Naive thymus-derived CD4-positive, alpha-beta T cell (primary cell): Measurements from ENCODE around the gene RASA2. TPM values are rescaled to one million over a fixed set of nuclear protein-coding genes. Genes with fewer than 3 reads are reported as not detected.
A peak's percentile ranks its signal among the peaks of the same experiment; 100 is the strongest.

Experiments
- ATAC-seq: fragments of 150-1000 bp; cut with Tn5 transposase; 2 replicates; pipeline ENCODE4 v1.10.0; 2021; ENCODE audit warnings: mild to moderate bottlenecking, moderate library complexity
- CTCF ChIA-PET: fragments of 350-600 bp; sonication (Branson Sonifier 250); formaldehyde crosslinking; loops from one replicate; lab custom pipeline; 2021; ENCODE audit warnings: antibody characterized with exemption; lab: Charles Lee
- POLR2A ChIA-PET: fragments of 350-600 bp; sonication (Branson Sonifier 250); formaldehyde crosslinking; loops from one replicate; lab custom pipeline; 2021; ENCODE audit warnings: antibody characterized with exemption, inconsistent platforms; lab: Charles Lee
- DNase-seq, 9 donors: peaks; one replicate each; pipeline versions ENCODE4 v3.0.0 to v3.0.0-alpha.2; 2020 to 2022; ENCODE audit warnings: mixed read lengths in 1 of 9
- H3K27ac ChIP-seq: one replicate; pipeline ENCODE4 v1.7.0; 2013; ENCODE audit warnings: mild to moderate bottlenecking, low read depth, low read length, moderate library complexity
- H3K27me3 ChIP-seq, 2 donors: one replicate each; pipeline ENCODE4 v1.7.0; 2013; ENCODE audit warnings: low read length in 2 of 2, mild to moderate bottlenecking in 2 of 2, moderate library complexity in 2 of 2; ENCODE audit not compliant: control insufficient read depth in 2 of 2, insufficient read depth in 2 of 2
- H3K36me3 ChIP-seq, 3 experiments: 1 replicate in 2 of 3; 2 replicates in 1 of 3; pipeline ENCODE4 v1.7.0; 2013; ENCODE audit warnings: low read length in 3 of 3, mild to moderate bottlenecking in 3 of 3, moderate library complexity in 1 of 3; ENCODE audit not compliant: insufficient read depth in 3 of 3, control insufficient read depth in 2 of 3
- H3K4me1 ChIP-seq, 2 donors: one replicate each; pipeline ENCODE4 v1.7.0; 2013; ENCODE audit warnings: low read length in 2 of 2, mild to moderate bottlenecking in 2 of 2, moderate library complexity in 1 of 2; ENCODE audit not compliant: control insufficient read depth in 2 of 2, insufficient read depth in 2 of 2
- H3K4me3 ChIP-seq: 2 replicates; pipeline ENCODE4 v1.7.0; 2013; ENCODE audit warnings: mild to moderate bottlenecking, low read length
- H3K9me3 ChIP-seq, 3 experiments: 1 replicate in 2 of 3; 2 replicates in 1 of 3; pipeline ENCODE4 v1.7.0; 2013; ENCODE audit warnings: low read length in 3 of 3; ENCODE audit not compliant: control insufficient read depth in 2 of 3
- H3K27ac Mint-ChIP-seq, 9 donors: one replicate each; pipeline ENCODE4 v1.8.0; 2020 to 2022; ENCODE audit warnings: mixed read lengths in 9 of 9, mild to moderate bottlenecking in 8 of 9, moderate library complexity in 5 of 9, inconsistent platforms in 2 of 9
- H3K27me3 Mint-ChIP-seq, 5 donors: one replicate each; pipeline ENCODE4 v1.8.0; 2021 to 2022; ENCODE audit warnings: mixed read lengths in 5 of 5, mild to moderate bottlenecking in 1 of 5
- H3K36me3 Mint-ChIP-seq, 5 donors: one replicate each; pipeline ENCODE4 v1.8.0; 2020 to 2022; ENCODE audit warnings: mixed read lengths in 5 of 5, mild to moderate bottlenecking in 3 of 5, inconsistent platforms in 1 of 5
- H3K4me1 Mint-ChIP-seq, 7 donors: one replicate each; pipeline ENCODE4 v1.8.0; 2020 to 2022; ENCODE audit warnings: mixed read lengths in 7 of 7, mild to moderate bottlenecking in 3 of 7, inconsistent platforms in 1 of 7
- H3K4me3 Mint-ChIP-seq, 10 donors: one replicate each; pipeline ENCODE4 v1.8.0; 2020 to 2022; ENCODE audit warnings: mild to moderate bottlenecking in 10 of 10, mixed read lengths in 10 of 10, moderate library complexity in 6 of 10, inconsistent platforms in 2 of 10
- H3K9me3 Mint-ChIP-seq, 11 donors: one replicate each; pipeline ENCODE4 v1.8.0; 2020 to 2022; ENCODE audit warnings: mixed read lengths in 11 of 11, mild to moderate bottlenecking in 4 of 11, inconsistent platforms in 1 of 11, moderate library complexity in 1 of 11
- intact Hi-C, 2 donors: fragments of 100-400 bp; cut with micrococcal nuclease; formaldehyde crosslinking; loops; one replicate each; pipeline ENCODE4 v1.15.1; 2023
- polyA plus RNA-seq, 2 donors: library from polyadenylated mRNA; unstranded; fragments of 300-500 nt; fragmentation: Illumina TruSeq; gene quantifications; one replicate each; pipeline ENCODE4 v1.2.3, GENCODE V29; 2021
- total RNA-seq, 6 experiments: library from RNA in 5 of 6; stranded (reverse) in 5 of 6; gene quantifications; 1 replicate in 5 of 6; 2 replicates in 1 of 6; pipeline ENCODE4 v1.2.3 and lab custom pipeline; 2021 to 2026

RASA2 gene
- total and polyA plus RNA-seq, 7 experiments from 2014 or later = 51.0 to 120 (median 77.3) TPM

GRCh38 chr3:141459008-141459407 lies 27.8 kb upstream of the RASA2 start:
- Histone ChIP-seq H3K4me1 (no peaks in the 10 kb centered on the region), H3K27me3 (no peaks in the 10 kb centered on the region), H3K36me3 (no peaks in the 10 kb centered on the region), H3K27ac (no peak overlapping the region), H3K9me3 (peaks cover 0 to 2% (median 0%) of the 10 kb centered on the region in 3 experiments), H3K4me3 (no peak overlapping the region)
- Mint-ChIP-seq H3K4me1 (peaks cover 6 to 28% (median 12%) of the 10 kb centered on the region in 7 donors), H3K27me3 (peaks cover 0 to 2% (median 0%) of the 10 kb centered on the region in 5 donors), H3K36me3 (peaks cover 0 to 3% (median 0%) of the 10 kb centered on the region in 5 donors), H3K4me3 (no peak overlapping the region), H3K9me3 (peaks cover 0 to 4% (median under 1%) of the 10 kb centered on the region in 11 donors), H3K27ac (no peak overlapping the region)
- CTCF ChIA-PET = interaction anchor here (0.7 to 10.6 kb wide), 14 partner anchors 9 to 454 kb away, joined by 3 to 161 read pairs (median 7); no protein-coding TSS in a partner anchor
- POLR2A ChIA-PET = interaction anchor here (0.6 to 0.8 kb wide), 4 partner anchors 34 to 178 kb away, joined by 3 read pairs; no protein-coding TSS in a partner anchor
- ATAC-seq = no peak
- intact Hi-C loops = no loop called here
- DNase-seq = no peak

GRCh38 chr3:141460097-141460704 lies 26.6 kb upstream of the RASA2 start:
- Mint-ChIP-seq H3K4me1 (peaks cover 0 to 20% (median 5%) of the 10 kb centered on the region in 7 donors), H3K36me3 (peaks cover 0 to 9% (median 3%) of the 10 kb centered on the region in 5 donors), H3K4me3 (no peak overlapping the region), H3K9me3 (peaks cover 0 to 13% (median 7%) of the 10 kb centered on the region in 11 donors), H3K27ac (peak overlapping the region in 1 of 9 donors; percentile 43), H3K27me3 (peaks cover 0 to 2% (median 0%) of the 10 kb centered on the region in 5 donors)
- CTCF ChIA-PET = interaction anchor here (0.6 to 10.6 kb wide), 33 partner anchors 9 to 823 kb away, joined by 3 to 161 read pairs (median 5); partner anchors contain the start of gene RNF7
- Histone ChIP-seq H3K27me3 (no peaks in the 10 kb centered on the region), H3K4me3 (no peak overlapping the region), H3K36me3 (no peaks in the 10 kb centered on the region), H3K4me1 (no peaks in the 10 kb centered on the region), H3K27ac (no peak overlapping the region), H3K9me3 (peaks cover 0 to 6% (median 0%) of the 10 kb centered on the region in 3 experiments)
- peak; percentile 72 to 88 (median 82) for DNase-seq
- peak; percentile 100 for ATAC-seq
- intact Hi-C loops = loop anchor here (1.0 to 5.0 kb wide), 13 partner anchors 14 to 820 kb away; partner anchors contain the start of genes RNF7 (in 2 of the 2) and RASA2 (in 1 of the 2)
- POLR2A ChIA-PET = interaction anchor here (0.6 to 1.4 kb wide), 3 partner anchors 63 to 194 kb away, joined by 3 to 6 read pairs (median 5); no protein-coding TSS in a partner anchor

GRCh38 chr3:141462176-141462859 lies 24.5 kb upstream of the RASA2 start:
- H3K9me3 Mint-ChIP-seq = peaks cover 0 to 15% (median 7%) of the 10 kb centered on the region in 11 donors
- H3K4me3 Mint-ChIP-seq = no peak overlapping the region
- no peak overlapping the region for H3K27ac ChIP-seq
- H3K9me3 ChIP-seq = peaks cover 0 to 6% (median 0%) of the 10 kb centered on the region in 3 experiments
- POLR2A ChIA-PET = no interaction called here
- peaks cover 0 to 20% (median 0%) of the 10 kb centered on the region in 7 donors for H3K4me1 Mint-ChIP-seq
- H3K27me3 ChIP-seq = no peaks in the 10 kb centered on the region
- H3K27ac Mint-ChIP-seq = no peak overlapping the region
- H3K4me3 ChIP-seq = no peak overlapping the region
- no peaks in the 10 kb centered on the region for H3K36me3 ChIP-seq
- no peaks in the 10 kb centered on the region for H3K4me1 ChIP-seq
- intact Hi-C loops = loop anchor here in 1 of 2 donors (5.0 kb wide), 1 partner anchor 535 kb away; no protein-coding TSS in a partner anchor
- H3K27me3 Mint-ChIP-seq = peaks cover 0 to 4% (median 0%) of the 10 kb centered on the region in 5 donors
- CTCF ChIA-PET = interaction anchor here (1.1 to 10.6 kb wide), 4 partner anchors 11 to 157 kb away, joined by 3 to 161 read pairs (median 68); no protein-coding TSS in a partner anchor
- DNase-seq = no peak
- no peak for ATAC-seq
- H3K36me3 Mint-ChIP-seq = peaks cover 0 to 12% (median 3%) of the 10 kb centered on the region in 5 donors

DNA sequence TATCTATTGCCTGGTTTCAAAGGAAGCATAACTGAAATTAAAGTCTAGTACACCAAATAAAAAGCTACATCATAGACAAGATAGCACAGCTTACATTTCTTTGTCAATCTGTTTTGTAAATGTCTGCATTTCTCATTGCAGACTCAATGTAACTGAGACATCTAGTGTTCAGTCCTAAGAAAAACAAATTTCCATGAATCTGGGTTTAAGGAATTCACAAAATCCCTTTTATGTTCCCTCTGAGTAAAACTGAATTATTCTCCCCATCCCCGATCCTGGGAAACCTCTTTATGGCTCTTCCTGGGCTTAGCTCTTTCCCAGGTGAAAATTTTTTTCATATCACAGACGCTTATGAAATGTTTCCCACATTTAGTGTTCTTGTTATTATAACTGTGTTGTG lies 21.6 kb upstream of the RASA2 start:
- no peak for DNase-seq
- CTCF ChIA-PET = interaction anchor here (0.8 to 1.4 kb wide), 3 partner anchors 9 to 158 kb away, joined by 3 to 4 read pairs (median 4); no protein-coding TSS in a partner anchor
- Mint-ChIP-seq H3K27ac (no peak overlapping the region), H3K9me3 (peaks cover 0 to 16% (median 8%) of the 10 kb centered on the region in 11 donors), H3K27me3 (peaks cover 0 to 7% (median 0%) of the 10 kb centered on the region in 5 donors), H3K4me3 (no peak overlapping the region), H3K36me3 (peaks cover 0 to 12% (median 3%) of the 10 kb centered on the region in 5 donors), H3K4me1 (peaks cover 0 to 16% (median 0%) of the 10 kb centered on the region in 7 donors)
- no peak overlapping the region for H3K27ac ChIP-seq
- POLR2A ChIA-PET = interaction anchor here (0.6 to 1.7 kb wide), 5 partner anchors 13 to 153 kb away, joined by 3 to 5 read pairs (median 3); partner anchors contain the start of gene RASA2
- ATAC-seq = no peak
- H3K27me3 ChIP-seq = no peaks in the 10 kb centered on the region
- intact Hi-C loops = no loop called here
- peaks cover 0 to 6% (median 0%) of the 10 kb centered on the region in 3 experiments for H3K9me3 ChIP-seq
- H3K4me1 ChIP-seq = no peaks in the 10 kb centered on the region
- H3K36me3 ChIP-seq = no peaks in the 10 kb centered on the region
- H3K4me3 ChIP-seq = no peak overlapping the region

- peaks cover 0 to 16% (median 8%) of the 10 kb centered on the region in 11 donors for H3K9me3 Mint-ChIP-seq
- POLR2A ChIA-PET = no interaction called here
Observed at GRCh38 chr3:141466633-141467169, 20.1 kb upstream of the RASA2 start.

GRCh38 chr3:141469720-141470119 lies 17.1 kb upstream of the RASA2 start:
- DNase-seq (no peak), ATAC-seq (no peak)
- H3K9me3 Mint-ChIP-seq = peaks cover 0 to 7% (median 3%) of the 10 kb centered on the region in 11 donors
- intact Hi-C loops = no loop called here
- peaks cover 0 to 5% (median 0%) of the 10 kb centered on the region in 5 donors for H3K36me3 Mint-ChIP-seq
- peaks cover 0 to 11% (median 0%) of the 10 kb centered on the region in 5 donors for H3K27me3 Mint-ChIP-seq
- no peaks in the 10 kb centered on the region for H3K9me3 ChIP-seq
- no peaks in the 10 kb centered on the region for H3K36me3 ChIP-seq
- ChIA-PET CTCF (no interaction called here), POLR2A (no interaction called here)
- H3K27me3 ChIP-seq = no peaks in the 10 kb centered on the region
- H3K4me1 Mint-ChIP-seq = peaks cover 0 to 7% (median 5%) of the 10 kb centered on the region in 7 donors
- no peak overlapping the region for H3K4me3 ChIP-seq
- no peaks in the 10 kb centered on the region for H3K4me1 ChIP-seq
- H3K27ac ChIP-seq = no peak overlapping the region
- H3K27ac Mint-ChIP-seq = no peak overlapping the region
- no peak overlapping the region for H3K4me3 Mint-ChIP-seq

More at GRCh38 chr3:141466633-141467169, 20.1 kb upstream of the RASA2 start:
- Histone ChIP-seq H3K27me3 (no peaks in the 10 kb centered on the region), H3K4me3 (no peak overlapping the region), H3K9me3 (peaks cover 0 to 6% (median 0%) of the 10 kb centered on the region in 3 experiments), H3K4me1 (no peaks in the 10 kb centered on the region), H3K36me3 (no peaks in the 10 kb centered on the region), H3K27ac (no peak overlapping the region)
- Mint-ChIP-seq H3K27me3 (peaks cover 0 to 7% (median 0%) of the 10 kb centered on the region in 5 donors), H3K4me1 (peaks cover 0 to 11% (median 0%) of the 10 kb centered on the region in 7 donors), H3K27ac (no peak overlapping the region), H3K36me3 (peaks cover 0 to 12% (median 3%) of the 10 kb centered on the region in 5 donors), H3K4me3 (no peak overlapping the region)
- ATAC-seq (no peak), DNase-seq (no peak)
- intact Hi-C loops = no loop called here
- CTCF ChIA-PET = no interaction called here
